PC-9 (cell line): Measurements from ENCODE around the gene EVL. TPM values are rescaled to one million over a fixed set of nuclear protein-coding genes. Genes with fewer than 3 reads are reported as not detected.

Experiments
- BruUV-seq: library from RNA; stranded (reverse); fragments of 400-500 nt; replicated peaks from 2 replicates; lab custom pipeline; 2021; lab: Mats Ljungman, UMichigan
- CTCF ChIA-PET: fragments of 300-600 bp; sonication (Branson Sonifier 250); formaldehyde crosslinking; loops from one replicate; lab custom pipeline; 2022; ENCODE audit warnings: antibody characterized with exemption; lab: Charles Lee
- POLR2A ChIA-PET: fragments of 300-600 bp; sonication (Branson Sonifier 250); formaldehyde crosslinking; loops from one replicate; lab custom pipeline; 2022; ENCODE audit warnings: antibody characterized with exemption; ENCODE audit not compliant: unreplicated experiment; lab: Charles Lee
- DNase-seq, 2 experiments: peaks; one replicate each; pipeline versions ENCODE4 v3.0.0 to v3.0.0-alpha.2; 2015 to 2022; ENCODE audit warnings: mixed read lengths in 1 of 2
- H2AFZ ChIP-seq: fragments of 200-600 bp; sonication (generic); 2 replicates; pipeline ENCODE4 v1.8.1; 2017; ENCODE audit warnings: antibody characterized with exemption
- H3F3A ChIP-seq: fragments of 200-600 bp; sonication (generic); 2 replicates; pipeline ENCODE4 v1.8.1; 2017; ENCODE audit warnings: antibody characterized with exemption, mild to moderate bottlenecking, low read depth; ENCODE audit not compliant: insufficient read depth
- H3K27ac ChIP-seq: fragments of 200-600 bp; sonication (generic); 2 replicates; pipeline ENCODE4 v1.6.1; 2016; ENCODE audit warnings: mixed run types
- H3K27me3 ChIP-seq: fragments of 200-600 bp; sonication (generic); 2 replicates; pipeline ENCODE4 v1.6.1; 2016; ENCODE audit warnings: low read depth, mixed run types; ENCODE audit not compliant: insufficient read depth
- H3K36me3 ChIP-seq: fragments of 200-600 bp; sonication (generic); 2 replicates; pipeline ENCODE4 v1.6.1; 2016; ENCODE audit warnings: low read depth, mixed run types
- H3K4me1 ChIP-seq: fragments of 200-600 bp; sonication (generic); replicated peaks from 2 replicates; pipeline ENCODE4 v1.6.1; 2016; ENCODE audit warnings: mixed run types; ENCODE audit not compliant: insufficient read depth
- H3K4me2 ChIP-seq: fragments of 200-600 bp; sonication (generic); 2 replicates; pipeline ENCODE4 v1.6.1; 2017; ENCODE audit warnings: mixed run types
- H3K4me3 ChIP-seq: fragments of 200-600 bp; sonication (generic); 2 replicates; pipeline ENCODE4 v1.6.1; 2016; ENCODE audit warnings: mixed run types
- H3K79me2 ChIP-seq: fragments of 200-600 bp; sonication (generic); 2 replicates; pipeline ENCODE4 v1.6.1; 2017; ENCODE audit warnings: low read depth, mixed run types
- H3K9me2 ChIP-seq: fragments of 200-600 bp; sonication (generic); 2 replicates; pipeline ENCODE4 v1.8.1; 2017; ENCODE audit warnings: mild to moderate bottlenecking; ENCODE audit not compliant: insufficient read depth
- H3K9me3 ChIP-seq: fragments of 200-600 bp; sonication (generic); 2 replicates; pipeline ENCODE4 v1.8.1; 2016; ENCODE audit warnings: low read depth; ENCODE audit not compliant: insufficient read depth
- H4K20me1 ChIP-seq: fragments of 200-600 bp; sonication (generic); 2 replicates; pipeline ENCODE4 v1.8.1; 2017; ENCODE audit not compliant: insufficient read depth
- CTCF ChIP-seq: fragments of 200-600 bp; sonication (generic); conservative IDR thresholded peaks from 2 replicates; pipeline ENCODE4 v1.6.1; 2017; ENCODE audit warnings: mixed run types, antibody characterized with exemption, mild to moderate bottlenecking, moderate library complexity
- EZH2 ChIP-seq: fragments of 200-600 bp; sonication (generic); IDR thresholded peaks from 2 replicates; pipeline ENCODE4 v1.8.0; 2017; ENCODE audit warnings: antibody characterized with exemption, low read depth
- intact Hi-C: fragments of 100-400 bp; cut with micrococcal nuclease; formaldehyde crosslinking; loops from one replicate; pipeline ENCODE4 v1.10.0; 2022; ENCODE audit not compliant: unreplicated experiment
- total RNA-seq: library from RNA; stranded (reverse); gene quantifications from 2 replicates; pipeline ENCODE4 v1.2.3, GENCODE V29; 2021

EVL gene
- total RNA-seq, 1 experiment from 2014 or later, result 5.9 TPM

DNA sequence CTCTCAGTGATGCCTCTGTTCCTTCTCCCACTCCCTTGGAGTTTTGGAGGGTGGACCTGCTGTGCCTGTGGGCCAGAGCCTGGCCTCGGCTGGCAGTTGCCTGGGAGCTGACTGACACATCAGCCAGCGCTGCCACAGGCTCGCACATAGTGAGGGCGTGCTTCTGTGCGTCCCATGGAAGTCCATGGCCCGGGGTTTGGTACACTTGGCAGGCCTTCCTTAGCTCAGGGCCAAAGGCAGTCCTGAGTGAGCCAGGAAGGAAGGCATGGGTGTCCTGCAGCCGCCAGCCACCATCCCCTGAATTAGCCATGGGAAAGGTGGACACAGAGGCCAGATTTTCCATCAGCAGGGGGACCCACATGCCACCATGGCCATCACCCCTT lies 95.3 kb downstream of the EVL start:
- no peak for TF ChIP-seq CTCF
- TF ChIP-seq EZH2, result no peak
- Histone ChIP-seq H3K4me2 (no peak overlapping the region), H3K9me2 (no peaks in the 10 kb centered on the region), H3K4me1 (no peaks in the 10 kb centered on the region), H3F3A (no peaks in the 10 kb centered on the region), H3K27me3 (no peaks in the 10 kb centered on the region), H3K79me2 (no peaks in the 10 kb centered on the region), H4K20me1 (no peaks in the 10 kb centered on the region), H3K36me3 (no peaks in the 10 kb centered on the region), H2AFZ (no peak overlapping the region), H3K4me3 (no peak overlapping the region), H3K9me3 (no peaks in the 10 kb centered on the region), H3K27ac (no peak overlapping the region)
- DNase-seq, result no peak
- ChIA-PET CTCF (no interaction called here), POLR2A (no interaction called here)
- BruUV-seq, result no TSS peak
- intact Hi-C loops, result no loop called here

DNA sequence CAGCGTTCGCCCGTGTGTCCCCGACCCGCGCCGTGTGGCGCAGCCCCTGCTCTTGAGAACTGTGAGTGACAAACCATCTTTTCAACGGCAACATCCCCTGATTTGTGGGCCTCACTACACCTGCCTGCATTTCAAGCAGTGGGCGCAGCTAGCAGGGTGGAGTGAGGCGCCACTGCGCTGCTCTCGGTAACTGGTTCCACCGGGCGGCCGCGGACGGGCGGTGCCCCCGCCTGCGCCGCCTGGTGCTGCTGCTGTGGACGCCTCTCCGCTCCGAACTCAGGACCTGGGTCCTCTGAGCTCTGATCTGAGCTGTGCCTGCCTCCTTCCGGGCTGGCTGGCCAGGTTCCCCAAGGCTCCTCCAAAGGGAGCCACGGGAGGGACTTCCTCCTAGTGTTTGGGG lies 100.2 kb downstream of the EVL start:
- Histone ChIP-seq H3K4me3 (no peak overlapping the region), H3K36me3 (no peaks in the 10 kb centered on the region), H3K9me3 (no peaks in the 10 kb centered on the region), H3K9me2 (no peaks in the 10 kb centered on the region), H3F3A (no peaks in the 10 kb centered on the region), H2AFZ (no peak overlapping the region), H3K4me1 (no peaks in the 10 kb centered on the region), H3K27me3 (no peaks in the 10 kb centered on the region), H4K20me1 (no peaks in the 10 kb centered on the region), H3K4me2 (no peak overlapping the region), H3K79me2 (no peaks in the 10 kb centered on the region), H3K27ac (no peak overlapping the region)
- intact Hi-C loops, result no loop called here
- ChIA-PET POLR2A (no interaction called here), CTCF (no interaction called here)
- DNase-seq, result no peak
- no peak for TF ChIP-seq EZH2
- TF ChIP-seq CTCF, result no peak
- no TSS peak for BruUV-seq

DNA sequence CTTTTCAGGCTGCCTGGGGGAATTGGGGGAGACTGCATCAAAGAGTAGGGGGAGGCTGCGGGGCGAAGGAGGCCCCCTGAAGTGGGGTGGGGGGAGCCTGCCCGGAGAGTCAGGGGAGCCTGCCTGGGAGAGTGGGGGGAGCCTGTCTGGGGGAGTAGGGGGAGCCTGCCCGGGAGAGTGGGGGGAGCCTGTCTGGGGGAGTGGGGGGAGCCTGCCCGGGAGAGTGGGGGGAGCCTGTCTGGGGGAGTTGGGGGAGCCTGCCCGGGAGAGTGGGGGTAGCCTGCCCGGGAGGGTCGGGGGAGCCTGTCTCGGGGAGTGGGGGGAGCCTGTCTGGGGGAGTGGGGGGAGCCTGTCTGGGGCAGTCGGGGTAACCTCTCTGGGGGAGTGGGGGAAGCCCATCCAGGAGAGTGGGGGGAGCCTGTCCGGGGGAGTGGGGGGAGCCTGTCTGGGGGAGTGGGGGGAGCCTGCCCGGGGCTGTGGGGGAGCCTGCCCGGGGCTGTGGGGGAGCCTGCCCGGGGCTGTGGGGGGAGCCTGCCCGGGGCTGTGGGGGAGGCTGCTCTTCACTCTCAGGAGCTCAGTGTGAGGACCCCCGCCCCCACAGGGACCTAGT lies 100.7 kb downstream of the EVL start:
- Histone ChIP-seq H3K9me3 (no peaks in the 10 kb centered on the region), H4K20me1 (no peaks in the 10 kb centered on the region), H3K27me3 (no peaks in the 10 kb centered on the region), H2AFZ (no peak overlapping the region), H3K9me2 (no peaks in the 10 kb centered on the region), H3K4me1 (no peaks in the 10 kb centered on the region), H3K4me3 (no peak overlapping the region), H3F3A (no peaks in the 10 kb centered on the region), H3K79me2 (no peaks in the 10 kb centered on the region), H3K36me3 (no peaks in the 10 kb centered on the region), H3K4me2 (no peak overlapping the region), H3K27ac (no peak overlapping the region)
- no peak for TF ChIP-seq EZH2
- TF ChIP-seq CTCF, result no peak
- no TSS peak for BruUV-seq
- intact Hi-C loops, result no loop called here
- ChIA-PET POLR2A (no interaction called here), CTCF (no interaction called here)
- no peak for DNase-seq
